Measurements from ENCODE around the gene JAM3. TPM values are rescaled to one million over a fixed set of nuclear protein-coding genes. Genes with fewer than 3 reads are reported as not detected.

Gene JAM3
- total and polyA plus RNA-seq, 2 of the 4 experiments (the other 2 are of a cell fraction), result 38.0 to 71.5 TPM

DNA sequence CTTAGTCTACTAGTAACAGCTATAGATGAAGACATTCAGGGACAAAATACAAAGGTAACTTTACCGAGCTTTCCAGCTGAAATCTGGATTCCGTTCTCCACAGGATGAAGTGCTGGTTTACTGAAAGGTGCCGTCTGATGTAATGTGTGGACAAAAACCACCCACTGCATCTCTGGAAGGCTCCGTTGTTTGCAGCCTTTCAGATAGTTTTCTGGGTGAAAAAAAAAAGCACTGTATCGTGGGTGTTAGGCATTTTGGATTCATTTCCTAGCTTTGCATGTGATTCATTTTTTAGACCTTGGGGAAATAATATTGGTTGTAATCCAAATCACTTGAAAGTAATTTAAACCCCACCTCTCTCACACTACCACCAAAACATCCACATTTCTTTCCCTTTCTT lies 10.4 kb downstream of the JAM3 start:
- Histone ChIP-seq H3K14ac (replicated peaks; ENCODE audit: low read depth, low read length) (no peak overlapping the region), H3K36me3 (ENCODE audit: control insufficient read depth, insufficient read depth, low read length) (no peaks in the 10 kb centered on the region), H4K8ac (ENCODE audit: low read depth in 2 of 2, low read length in 2 of 2) (no peak overlapping the region), H4K91ac (ENCODE audit: insufficient read depth, low read depth, low read length) (no peak overlapping the region), H2AFZ (replicated peaks; ENCODE audit: low read length, poor library complexity) (no peak overlapping the region), H3K9me1 (ENCODE audit: insufficient read depth, low read length) (no peaks in the 10 kb centered on the region), H3K9ac (ENCODE audit: low read depth, low read length) (no peak overlapping the region), H2BK5ac (ENCODE audit: low read depth, low read length, poor library complexity, severe bottlenecking) (no peak overlapping the region), H3K27me3 (ENCODE audit: control insufficient read depth, insufficient read depth, low read length) (no peaks in the 10 kb centered on the region), H3K4ac (ENCODE audit: low read depth, low read length) (no peak overlapping the region), H2AK9ac (replicated peaks; ENCODE audit: low read depth, low read length, poor library complexity) (no peak overlapping the region), H3K23ac (ENCODE audit: low read depth, low read length) (no peak overlapping the region), H3K9me3 (ENCODE audit: control insufficient read depth, insufficient read depth, low read length) (peaks cover 2% of the 10 kb centered on the region; the same call in 1 of the 2 replicates), H4K20me1 (ENCODE audit: insufficient read depth, low read length) (peaks cover 4% of the 10 kb centered on the region), H2AK5ac (ENCODE audit: low read depth, low read length) (no peak overlapping the region), H4K5ac (ENCODE audit: low read depth, low read length) (no peak overlapping the region), H3K4me2 (ENCODE audit: low read depth, low read length) (no peak overlapping the region), H2BK120ac (ENCODE audit: low read depth, low read length) (no peak overlapping the region), H2BK20ac (ENCODE audit: low read depth, low read length) (no peak overlapping the region), H3K4me1 (ENCODE audit: control insufficient read depth, insufficient read depth, low read length) (peaks cover 2% of the 10 kb centered on the region; the same call in 1 of the 2 replicates), H3K56ac (ENCODE audit: extremely low read depth, insufficient read depth, low read length) (no peak overlapping the region), H3K27ac (ENCODE audit: insufficient read depth, low read length) (no peak overlapping the region), H3K18ac (ENCODE audit: low read depth, low read length) (no peak overlapping the region), H3K79me1 (ENCODE audit: low read depth in 1 of 2, low read length in 2 of 2) (peaks cover 8 to 38% of the 10 kb centered on the region in 2 experiments), H3K4me3 (ENCODE audit: insufficient read depth, low read depth, low read length) (no peak overlapping the region), H2BK15ac (ENCODE audit: low read depth, low read length) (no peak overlapping the region)
- dilution Hi-C loops (cut with HindIII; ENCODE audit: low sequenced_read_pairs, unreplicated experiment), result no loop called here
- CTCF ChIA-PET, result no interaction called here
- no CpG with 5 or more reads among the region's 5 CpGs for WGBS, 2 experiments (ENCODE audit: extremely low coverage in 2 of 2, insufficient read length in 1 of 2)
- ATAC-seq (ENCODE audit: low read depth) (no peak), DNase-seq (no peak)
- POLR2A ChIA-PET (ENCODE audit: unreplicated experiment), result no interaction called here
- in situ Hi-C loops (cut with MboI; ENCODE audit: low sequenced_read_pairs), result no loop called here
- intact Hi-C loops (cut with micrococcal nuclease), result no loop called here
- TF ChIP-seq, protein P1, sequence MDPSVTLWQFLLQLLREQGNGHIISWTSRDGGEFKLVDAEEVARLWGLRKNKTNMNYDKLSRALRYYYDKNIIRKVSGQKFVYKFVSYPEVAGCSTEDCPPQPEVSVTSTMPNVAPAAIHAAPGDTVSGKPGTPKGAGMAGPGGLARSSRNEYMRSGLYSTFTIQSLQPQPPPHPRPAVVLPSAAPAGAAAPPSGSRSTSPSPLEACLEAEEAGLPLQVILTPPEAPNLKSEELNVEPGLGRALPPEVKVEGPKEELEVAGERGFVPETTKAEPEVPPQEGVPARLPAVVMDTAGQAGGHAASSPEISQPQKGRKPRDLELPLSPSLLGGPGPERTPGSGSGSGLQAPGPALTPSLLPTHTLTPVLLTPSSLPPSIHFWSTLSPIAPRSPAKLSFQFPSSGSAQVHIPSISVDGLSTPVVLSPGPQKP (IDR thresholded peaks at IDR 0.05; ENCODE audit: borderline replicate concordance, low read depth, low read length), result no peak
- TF ChIP-seq SMC3 (IDR thresholded peaks at IDR 0.05; ENCODE audit: low read depth, low read length) (no peak), RFX5 (IDR thresholded peaks at IDR 0.05; ENCODE audit: low read depth, low read length) (no peak), MAZ (IDR thresholded peaks at IDR 0.05; ENCODE audit: borderline replicate concordance, low read depth, low read length) (no peak), MAFK (IDR thresholded peaks at IDR 0.05; ENCODE audit: low read depth, low read length) (no peak), NFE2L2 (IDR thresholded peaks at IDR 0.05; ENCODE audit: low read depth, low read length) (no peak), RAD21 (IDR thresholded peaks at IDR 0.05; ENCODE audit: low read length) (no peak), RCOR1 (IDR thresholded peaks at IDR 0.05; ENCODE audit: insufficient replicate concordance, low read length) (no peak), POLR2A (IDR thresholded peaks at IDR 0.05; ENCODE audit: low read depth, low read length) (no peak)
- TF ChIP-seq, protein P2, sequence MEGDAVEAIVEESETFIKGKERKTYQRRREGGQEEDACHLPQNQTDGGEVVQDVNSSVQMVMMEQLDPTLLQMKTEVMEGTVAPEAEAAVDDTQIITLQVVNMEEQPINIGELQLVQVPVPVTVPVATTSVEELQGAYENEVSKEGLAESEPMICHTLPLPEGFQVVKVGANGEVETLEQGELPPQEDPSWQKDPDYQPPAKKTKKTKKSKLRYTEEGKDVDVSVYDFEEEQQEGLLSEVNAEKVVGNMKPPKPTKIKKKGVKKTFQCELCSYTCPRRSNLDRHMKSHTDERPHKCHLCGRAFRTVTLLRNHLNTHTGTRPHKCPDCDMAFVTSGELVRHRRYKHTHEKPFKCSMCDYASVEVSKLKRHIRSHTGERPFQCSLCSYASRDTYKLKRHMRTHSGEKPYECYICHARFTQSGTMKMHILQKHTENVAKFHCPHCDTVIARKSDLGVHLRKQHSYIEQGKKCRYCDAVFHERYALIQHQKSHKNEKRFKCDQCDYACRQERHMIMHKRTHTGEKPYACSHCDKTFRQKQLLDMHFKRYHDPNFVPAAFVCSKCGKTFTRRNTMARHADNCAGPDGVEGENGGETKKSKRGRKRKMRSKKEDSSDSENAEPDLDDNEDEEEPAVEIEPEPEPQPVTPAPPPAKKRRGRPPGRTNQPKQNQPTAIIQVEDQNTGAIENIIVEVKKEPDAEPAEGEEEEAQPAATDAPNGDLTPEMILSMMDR (conservative IDR thresholded peaks at IDR 0.05; ENCODE audit: low read depth, low read length), result no peak
- BruUV-seq (replicated peaks), result no TSS peak
